Measurements from ENCODE around the gene LENG9.

The LENG9 gene

GRCh38 chr19:54439174-54439851 is 24.3 kb downstream of the LENG9 start:
- DNase-seq (ENCODE audit: low spot score): no peak

- no peak for DNase-seq (ENCODE audit: low spot score)
These were observed 26.8 kb downstream of the LENG9 start for GRCh38 chr19:54436628-54437252.

GRCh38 chr19:54436031-54436523 is 27.5 kb downstream of the LENG9 start:
- DNase-seq (ENCODE audit: low spot score): no peak

- DNase-seq (ENCODE audit: low spot score): no peak
These were observed 28.0 kb downstream of the LENG9 start for GRCh38 chr19:54435551-54436016.

DNA sequence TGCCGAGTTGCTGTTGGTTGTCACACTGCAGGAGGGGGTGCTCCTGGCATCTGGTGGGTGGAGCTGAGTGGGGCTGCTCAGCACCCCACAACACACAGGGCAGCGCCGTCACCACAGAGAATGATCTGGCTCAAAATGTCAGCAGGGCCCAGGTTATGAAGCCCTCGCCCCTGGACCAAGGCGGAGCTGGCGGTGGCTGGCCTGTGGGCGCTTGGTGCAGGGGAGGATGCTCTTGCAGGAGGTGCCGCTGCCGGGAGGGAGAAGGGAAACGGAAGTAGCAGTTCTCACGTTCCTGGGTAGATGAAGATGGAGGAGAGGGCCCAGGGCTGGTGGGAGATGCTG is 28.7 kb downstream of the LENG9 start:
- DNase-seq (ENCODE audit: low spot score): no peak

- no peak for DNase-seq (ENCODE audit: low spot score)
These were observed 29.3 kb downstream of the LENG9 start for GRCh38 chr19:54434112-54434872.

- no peak for DNase-seq (ENCODE audit: low spot score)
These were observed 29.9 kb downstream of the LENG9 start for GRCh38 chr19:54433697-54434096.

- no peak for DNase-seq (ENCODE audit: low spot score)
These were observed 31.3 kb downstream of the LENG9 start for GRCh38 chr19:54432144-54432738.

DNA sequence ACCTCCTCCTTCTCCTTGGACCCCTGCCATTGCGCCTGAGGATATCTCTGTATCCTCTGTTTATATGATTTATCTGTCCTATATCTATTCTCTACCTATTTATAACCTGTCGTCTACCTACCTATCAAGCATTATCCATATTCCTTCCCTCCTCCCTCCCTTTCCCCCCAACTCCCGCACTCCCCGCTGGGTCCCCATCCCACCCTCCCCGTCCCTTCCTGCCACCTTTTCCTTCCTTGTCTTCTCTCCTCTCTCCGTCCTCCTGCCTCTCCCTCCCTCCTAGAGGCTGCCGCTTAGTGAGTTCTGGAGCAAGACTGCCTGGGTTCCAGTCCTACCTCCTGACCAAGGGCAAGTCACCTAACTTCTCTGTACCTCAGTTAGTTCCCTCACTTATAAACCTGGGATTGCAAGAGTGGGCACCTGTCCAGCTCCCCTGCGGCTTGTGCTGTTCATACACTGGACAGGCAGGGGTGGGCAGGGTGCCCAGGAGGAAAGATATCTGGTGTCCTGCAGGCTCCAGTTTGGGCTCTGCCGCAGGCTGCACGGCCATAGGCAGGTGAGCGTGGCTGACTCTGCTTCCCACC is 32.2 kb downstream of the LENG9 start:
- no peak for DNase-seq (ENCODE audit: low spot score)

DNA sequence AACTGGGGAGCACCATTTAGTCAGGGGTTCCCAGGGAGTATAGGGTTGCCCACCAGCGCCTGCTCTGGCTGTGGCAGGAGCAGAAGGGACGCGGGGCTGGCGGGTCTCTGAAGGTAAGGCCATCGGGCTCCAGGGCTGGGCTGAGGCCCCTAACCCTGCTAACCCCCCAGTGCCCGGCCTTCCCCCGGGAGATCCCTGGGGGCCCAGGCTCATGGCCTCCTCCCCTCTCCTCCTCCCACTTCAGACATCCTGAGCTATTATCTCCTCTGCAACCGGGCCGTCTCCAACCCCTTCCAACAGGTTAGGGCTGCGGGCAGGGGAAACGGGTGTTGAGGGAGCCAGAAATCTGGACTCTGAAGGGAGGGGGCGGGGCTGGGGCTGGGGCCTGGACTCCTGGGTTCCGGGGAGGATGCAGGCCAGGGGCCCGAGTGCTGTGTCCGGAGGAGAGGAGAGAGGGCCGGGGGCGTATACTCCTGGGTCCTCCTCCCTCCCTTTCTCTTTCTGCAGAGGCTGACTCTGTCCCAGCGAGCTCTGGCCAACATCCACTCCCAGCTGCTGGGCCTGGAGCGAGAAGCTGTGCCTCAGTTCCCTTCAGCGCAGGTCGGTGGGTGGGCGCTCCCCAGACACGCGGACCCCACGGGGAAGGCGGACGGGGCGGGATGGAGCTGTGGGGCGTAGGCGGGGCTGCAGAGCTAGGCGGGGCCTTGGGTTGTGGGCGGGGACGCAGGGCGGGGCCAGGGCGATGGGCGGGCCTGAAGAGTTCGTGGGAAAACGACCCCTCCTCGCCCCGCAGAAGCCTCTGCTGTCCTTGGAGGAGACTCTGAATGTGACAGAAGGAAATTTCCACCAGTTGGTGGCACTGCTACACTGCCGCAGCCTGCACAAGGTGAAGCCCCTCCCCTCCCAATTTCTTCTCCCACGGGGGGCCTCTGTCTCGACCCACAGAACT is 33.0 kb downstream of the LENG9 start:
- DNase-seq (ENCODE audit: low spot score): peak; percentile 13

DNA sequence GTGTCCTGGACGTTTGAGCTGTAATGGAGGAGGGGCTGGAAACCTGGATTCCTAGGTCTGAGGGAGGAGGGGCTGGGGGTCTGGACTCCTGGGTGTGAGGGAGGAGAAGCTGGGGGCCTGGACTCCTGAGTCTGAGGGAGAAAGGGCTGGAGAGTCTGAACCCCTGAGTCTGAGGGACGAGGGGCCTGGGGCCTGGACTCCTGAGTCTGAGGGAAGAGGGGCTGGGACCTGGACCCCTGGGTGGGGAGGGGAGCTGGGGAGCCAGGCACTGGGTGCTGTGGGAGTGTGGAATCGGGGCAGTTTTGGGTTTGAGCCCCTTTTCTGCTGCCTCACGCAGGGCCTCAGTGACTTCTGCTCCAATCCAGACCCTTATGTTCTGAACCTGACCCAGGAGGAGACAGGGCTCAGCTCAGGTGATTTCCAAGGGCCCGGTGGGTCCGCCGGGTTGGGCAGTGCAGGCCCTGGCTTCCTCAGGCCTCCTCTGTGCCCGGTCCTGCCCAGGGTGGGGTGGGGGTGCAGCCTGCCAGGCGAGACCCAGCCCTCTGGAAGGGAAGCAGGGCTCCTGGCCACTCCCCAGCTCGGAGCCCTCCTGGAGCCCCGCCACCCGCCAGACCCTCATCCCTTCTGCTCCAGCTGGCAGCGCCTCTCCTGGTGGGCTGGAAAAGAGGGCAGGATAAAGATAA is 33.9 kb downstream of the LENG9 start:
- DNase-seq (ENCODE audit: low spot score): no peak

GRCh38 chr19:54429176-54429495 is 34.4 kb downstream of the LENG9 start:
- no peak for DNase-seq (ENCODE audit: low spot score)

GRCh38 chr19:54428323-54429175 is 35.0 kb downstream of the LENG9 start:
- DNase-seq (ENCODE audit: low spot score): no peak

GRCh38 chr19:54427586-54427985 is 36.0 kb downstream of the LENG9 start:
- no peak for DNase-seq (ENCODE audit: low spot score)

- no peak for DNase-seq (ENCODE audit: low spot score)
These were observed 37.2 kb downstream of the LENG9 start for GRCh38 chr19:54426291-54426931.

GRCh38 chr19:54425382-54425723 is 38.2 kb downstream of the LENG9 start:
- no peak for DNase-seq (ENCODE audit: low spot score)

DNA sequence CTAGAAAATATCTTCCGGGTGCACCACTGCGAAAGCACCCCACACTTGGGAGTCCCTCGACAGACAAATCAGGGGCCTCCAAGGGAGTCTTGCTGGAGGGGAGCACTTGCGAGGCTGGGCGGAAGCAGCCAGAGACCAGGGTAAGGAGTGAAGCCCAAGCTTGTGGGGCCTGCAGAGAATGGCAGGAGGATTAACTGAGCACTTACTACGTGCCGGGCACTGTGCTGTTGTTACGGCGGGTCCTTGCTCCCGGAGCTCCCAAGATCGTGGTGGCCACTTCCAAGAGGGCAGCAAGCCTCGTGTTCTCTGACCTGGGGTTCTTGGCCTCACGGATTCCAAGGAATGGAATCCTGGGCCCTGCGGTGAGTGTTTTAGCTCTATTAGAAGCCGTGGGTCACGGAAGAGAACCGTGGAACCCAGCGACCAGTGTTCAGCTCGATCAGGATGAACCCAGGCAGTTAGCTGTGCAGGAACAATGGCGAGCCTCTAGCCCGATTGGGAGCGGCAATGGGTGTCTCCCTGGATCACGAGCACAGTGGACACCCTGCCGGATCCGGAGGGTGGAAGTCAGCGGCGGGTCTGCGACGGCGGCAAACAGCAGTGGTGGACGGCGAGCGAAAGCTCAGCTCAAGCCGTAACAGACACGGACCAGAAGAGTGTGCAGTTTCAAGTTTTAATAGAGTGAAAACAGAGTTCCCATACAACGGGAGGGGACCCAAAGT is 38.8 kb downstream of the LENG9 start:
- DNase-seq (ENCODE audit: low spot score): no peak

GRCh38 chr19:54424201-54424600 is 39.4 kb downstream of the LENG9 start:
- no peak for DNase-seq (ENCODE audit: low spot score)

- DNase-seq (ENCODE audit: low spot score): no peak
These were observed 41.4 kb downstream of the LENG9 start for GRCh38 chr19:54422136-54422535.

Measured in CD4-positive, alpha-beta T cell treated with Interleukin-15 for 4 hours (primary cell).